ENCODE results near the gene ANKMY1. TPM values are rescaled to one million over a fixed set of nuclear protein-coding genes. Genes with fewer than 3 reads are reported as not detected.

The ANKMY1 gene
- polyA plus RNA-seq, 1 experiment = 2.9 TPM

DNA sequence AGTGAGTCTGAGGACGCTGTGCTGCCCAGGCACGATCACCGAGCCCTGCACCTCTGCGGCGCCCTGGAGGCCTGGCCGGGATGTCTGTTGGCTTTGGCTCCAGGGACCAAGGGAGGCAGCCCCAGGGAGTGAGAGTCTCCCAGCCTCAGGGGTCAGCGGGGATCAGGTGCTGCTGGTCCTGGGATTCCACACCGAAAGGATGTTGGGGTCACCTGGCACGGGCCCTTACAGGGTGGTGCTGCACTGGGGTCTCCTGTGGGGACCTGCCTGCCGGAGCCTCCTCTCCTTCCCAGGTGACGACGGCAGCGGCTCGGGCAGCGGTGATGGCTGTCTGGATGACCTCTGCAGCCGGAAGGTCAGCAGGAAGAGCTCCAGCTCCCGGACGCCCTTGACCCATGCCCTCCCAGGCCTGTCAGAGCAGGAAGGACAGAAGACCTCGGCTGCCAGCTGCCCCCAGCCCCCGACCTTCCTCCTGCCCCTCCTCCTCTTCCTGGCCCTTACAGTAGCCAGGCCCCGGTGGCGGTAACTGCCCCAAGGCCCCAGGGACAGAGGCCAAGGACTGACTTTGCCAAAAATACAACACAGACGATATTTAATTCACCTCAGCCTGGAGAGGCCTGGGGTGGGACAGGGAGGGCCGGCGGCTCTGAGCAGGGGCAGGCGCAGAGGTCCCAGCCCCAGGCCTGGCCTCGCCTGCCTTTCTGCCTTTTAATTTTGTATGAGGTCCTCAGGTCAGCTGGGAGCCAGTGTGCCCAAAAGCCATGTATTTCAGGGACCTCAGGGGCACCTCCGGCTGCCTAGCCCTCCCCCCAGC lies 91.8 kb downstream of the ANKMY1 start:
- ChIA-PET POLR2A (no interaction called here), CTCF (no interaction called here)
- Histone ChIP-seq H3K9me3 (ENCODE audit: control insufficient read depth, insufficient read depth, low read length) (no peaks in the 10 kb centered on the region; the same call in 1 of the 2 replicates), H3K27ac (ENCODE audit: low read depth, low read length) (no peak overlapping the region), H3K4me3 (ENCODE audit: low read depth, low read length) (no peak overlapping the region), H3K27me3 (ENCODE audit: control insufficient read depth, insufficient read depth, low read length) (no peaks in the 10 kb centered on the region)
- no peak for DNase-seq (ENCODE audit: low read depth, low spot score)
- no peak for TF ChIP-seq CTCF (IDR thresholded peaks at IDR 0.05; ENCODE audit: low read depth, low read length)

GRCh38 chr2:240465268-240465764 lies 92.5 kb downstream of the ANKMY1 start:
- ChIA-PET CTCF (no interaction called here), POLR2A (no interaction called here)
- H3K9me3 ChIP-seq (ENCODE audit: control insufficient read depth, insufficient read depth, low read length) = no peaks in the 10 kb centered on the region; the same call in 1 of the 2 replicates
- H3K4me3 ChIP-seq (ENCODE audit: low read depth, low read length) = no peak overlapping the region
- no peak for DNase-seq (ENCODE audit: low read depth, low spot score)
- H3K27ac ChIP-seq (ENCODE audit: low read depth, low read length) = no peak overlapping the region
- no peaks in the 10 kb centered on the region for H3K27me3 ChIP-seq (ENCODE audit: control insufficient read depth, insufficient read depth, low read length)
- TF ChIP-seq CTCF (IDR thresholded peaks at IDR 0.05; ENCODE audit: low read depth, low read length) = no peak

DNA sequence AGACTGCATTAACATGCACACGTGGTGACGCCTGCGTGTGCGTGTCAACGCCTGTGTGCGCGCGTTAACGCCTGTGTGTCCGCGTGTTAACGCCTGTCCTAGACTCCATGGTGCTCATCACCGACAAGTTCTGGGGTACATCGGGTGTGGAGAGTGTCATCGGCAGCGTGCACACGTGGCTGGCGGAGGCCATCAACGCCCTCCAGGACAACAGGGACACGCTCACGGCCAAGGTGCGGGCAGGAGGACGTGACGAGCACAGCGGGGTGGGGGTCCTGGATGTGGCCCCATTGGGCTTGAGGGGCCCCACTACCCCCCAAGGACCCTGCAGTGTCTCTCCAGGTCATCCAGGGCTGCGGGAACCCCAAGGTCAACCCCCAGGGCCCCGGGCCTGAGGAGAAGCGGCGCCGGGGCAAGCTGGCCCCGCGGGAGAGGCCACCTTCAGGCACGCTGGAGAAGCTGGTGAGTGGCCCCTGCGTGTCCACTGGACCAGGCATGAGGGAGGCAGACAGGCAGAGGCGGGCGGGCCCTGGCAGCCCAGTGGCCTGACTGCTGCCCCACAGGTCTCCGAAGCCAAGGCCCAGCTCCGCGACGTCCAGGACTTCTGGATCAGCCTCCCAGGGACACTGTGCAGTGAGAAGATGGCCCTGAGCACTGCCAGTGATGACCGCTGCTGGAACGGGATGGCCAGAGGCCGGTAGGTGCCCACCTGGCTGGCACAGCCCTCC lies 93.1 kb downstream of the ANKMY1 start:
- Histone ChIP-seq H3K9me3 (ENCODE audit: control insufficient read depth, insufficient read depth, low read length) (no peaks in the 10 kb centered on the region; the same call in 1 of the 2 replicates), H3K27ac (ENCODE audit: low read depth, low read length) (no peak overlapping the region), H3K4me3 (ENCODE audit: low read depth, low read length) (no peak overlapping the region), H3K27me3 (ENCODE audit: control insufficient read depth, insufficient read depth, low read length) (no peaks in the 10 kb centered on the region)
- DNase-seq (ENCODE audit: low read depth, low spot score) = no peak
- CTCF ChIA-PET = interaction anchor here (1.3 kb wide), 1 partner anchor 473 kb away, joined by 3 read pairs; no protein-coding TSS in a partner anchor
- POLR2A ChIA-PET = no interaction called here
- no peak for TF ChIP-seq CTCF (IDR thresholded peaks at IDR 0.05; ENCODE audit: low read depth, low read length)

DNA sequence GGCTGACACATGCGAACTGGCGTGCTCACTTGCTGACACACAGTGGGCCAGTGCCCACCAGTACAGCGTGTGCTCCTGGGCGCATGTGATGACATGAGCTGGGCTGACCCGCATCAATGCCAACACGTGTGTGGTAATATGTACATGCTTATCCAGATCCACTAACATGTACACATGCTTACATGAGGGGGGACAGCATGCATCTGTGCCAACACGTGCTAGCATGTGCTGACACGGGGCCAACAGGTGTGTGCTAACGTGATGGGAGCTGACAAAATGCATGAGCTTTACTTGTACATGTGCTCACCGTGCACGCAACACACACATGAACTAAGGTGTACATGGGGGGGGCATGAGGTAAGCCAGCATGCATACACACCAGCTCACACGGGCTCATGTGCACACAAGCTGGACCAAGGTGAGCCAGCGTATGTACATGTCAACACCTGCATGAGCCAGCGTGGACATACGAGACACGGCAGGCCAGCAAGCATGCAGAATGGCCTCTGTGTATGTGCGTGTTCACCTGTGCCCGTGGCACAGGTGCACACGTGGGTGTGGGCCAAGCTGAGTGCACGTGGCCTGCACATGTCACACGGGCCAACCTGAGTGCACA lies 93.8 kb downstream of the ANKMY1 start:
- DNase-seq (ENCODE audit: low read depth, low spot score) = no peak
- ChIA-PET POLR2A (no interaction called here), CTCF (interaction anchor here (0.7 to 1.3 kb wide), 2 partner anchors 33 to 472 kb away, joined by 3 read pairs; no protein-coding TSS in a partner anchor)
- H3K4me3 ChIP-seq (ENCODE audit: low read depth, low read length) = no peak overlapping the region
- no peaks in the 10 kb centered on the region; the same call in 1 of the 2 replicates for H3K9me3 ChIP-seq (ENCODE audit: control insufficient read depth, insufficient read depth, low read length)
- no peaks in the 10 kb centered on the region for H3K27me3 ChIP-seq (ENCODE audit: control insufficient read depth, insufficient read depth, low read length)
- no peak for TF ChIP-seq CTCF (IDR thresholded peaks at IDR 0.05; ENCODE audit: low read depth, low read length)
- H3K27ac ChIP-seq (ENCODE audit: low read depth, low read length) = no peak overlapping the region

Data from AG04450 (cell line).